ENCODE measurements around the gene FOXJ2. TPM values are rescaled to one million over a fixed set of nuclear protein-coding genes. Genes with fewer than 3 reads are reported as not detected.
"Not testable (repeated sequence)": the region's sequence is repeated elsewhere in the genome, so short reads cannot be mapped to it uniquely, and the experiment has no call there.

The FOXJ2 gene
- total and polyA plus RNA-seq, 10 of the 15 experiments (the other 5 are each of a cell fraction or from before 2014, with no cell fraction given): 1.4 to 9.3 (median 4.8) TPM

DNA sequence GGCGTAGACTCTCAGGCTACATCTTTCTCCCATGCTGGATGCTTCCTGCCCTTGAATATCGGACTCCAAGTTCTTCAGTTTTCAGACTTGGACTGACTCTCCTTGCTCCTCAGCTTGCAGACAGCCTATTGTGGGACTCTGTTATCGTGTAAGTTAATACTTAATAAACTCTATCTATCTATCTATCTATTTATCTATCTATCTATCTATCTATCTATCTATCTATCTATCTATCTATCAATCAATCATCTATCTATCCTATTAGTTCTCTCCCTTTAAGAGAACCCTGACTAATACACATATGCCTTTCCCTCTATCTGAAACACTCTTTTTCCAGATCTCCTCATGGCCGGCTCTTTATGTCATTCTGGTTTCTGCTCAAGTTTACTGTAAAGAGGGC lies 27.6 kb upstream of the FOXJ2 start:
- CTCF ChIA-PET: interaction anchor here (0.7 to 1.2 kb wide), 2 partner anchors 42 to 71 kb away, joined by 3 read pairs; no protein-coding TSS in a partner anchor
- FAIRE-seq; H2AFZ ChIP-seq (ENCODE audit: control insufficient read depth, low read depth, low read length); H3K79me2 ChIP-seq (ENCODE audit: control insufficient read depth, insufficient read depth, low read length); in situ Hi-C loops (cut with MboI); DNase-seq (ENCODE audit: low read depth, low spot score); ATAC-seq; H3K4me2 ChIP-seq (ENCODE audit: control insufficient read depth, insufficient read depth); RAD21 ChIA-PET (ENCODE audit: unreplicated experiment); H3K9ac ChIP-seq (ENCODE audit: control insufficient read depth, insufficient read depth, low read length); H3K27ac ChIP-seq (ENCODE audit: control insufficient read depth, insufficient read depth); H3K27me3 ChIP-seq (replicated peaks in 1 of 2; ENCODE audit: control insufficient read depth in 2 of 2, insufficient read depth in 2 of 2, low read length in 1 of 2); POLR2A ChIA-PET; intact Hi-C loops (cut with micrococcal nuclease; ENCODE audit: unreplicated experiment); H3K36me3 ChIP-seq (ENCODE audit: control insufficient read depth in 2 of 2, insufficient read depth in 2 of 2, low read length in 1 of 2); BruUV-seq (replicated peaks); H3K4me1 ChIP-seq (ENCODE audit: control insufficient read depth, insufficient read depth, low read length); H4K20me1 ChIP-seq (ENCODE audit: control insufficient read depth, insufficient read depth); H3K4me3 ChIP-seq; SMC1A ChIA-PET (ENCODE audit: uncharacterized antibody, unreplicated experiment); H3K9me3 ChIP-seq (replicated peaks; ENCODE audit: control insufficient read depth, insufficient read depth, low read length): not testable (repeated sequence)
- WGBS (ENCODE audit: insufficient coverage, insufficient replicate concordance, low lambda C conversion rate, missing lambda C conversion rate): 75% methylated on average over 4 of the region's 4 CpGs

DNA sequence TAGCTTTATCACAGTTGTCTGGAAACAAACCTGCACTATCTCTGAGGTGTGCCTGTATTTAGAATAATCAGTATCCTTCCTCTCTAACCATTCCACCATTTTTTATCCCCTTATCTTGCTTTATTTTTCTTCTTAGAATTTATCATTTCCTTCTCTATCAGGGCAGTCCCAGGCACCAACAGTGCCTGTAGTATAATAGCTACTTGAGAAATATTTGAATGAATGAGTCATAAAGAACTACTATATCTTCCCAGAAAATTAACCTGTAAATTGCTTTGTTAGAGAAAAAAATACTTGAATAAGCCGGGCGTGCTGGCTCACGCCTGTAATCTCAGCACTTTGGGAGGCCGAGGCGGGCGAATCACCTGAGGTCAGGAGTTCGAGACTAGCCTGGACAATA lies 21.2 kb upstream of the FOXJ2 start:
- intact Hi-C loops (cut with micrococcal nuclease; ENCODE audit: unreplicated experiment) (no loop called here), in situ Hi-C loops (cut with MboI) (no loop called here)
- Histone ChIP-seq H3K79me2 (ENCODE audit: control insufficient read depth, insufficient read depth, low read length) (no peaks in the 10 kb centered on the region), H3K4me1 (ENCODE audit: control insufficient read depth, insufficient read depth, low read length) (no peaks in the 10 kb centered on the region), H3K9me3 (replicated peaks; ENCODE audit: control insufficient read depth, insufficient read depth, low read length) (no peaks in the 10 kb centered on the region), H3K4me3 (no peak overlapping the region), H3K9ac (ENCODE audit: control insufficient read depth, insufficient read depth, low read length) (no peak overlapping the region), H4K20me1 (ENCODE audit: control insufficient read depth, insufficient read depth) (no peaks in the 10 kb centered on the region), H3K27ac (ENCODE audit: control insufficient read depth, insufficient read depth) (no peak overlapping the region), H3K4me2 (ENCODE audit: control insufficient read depth, insufficient read depth) (no peak overlapping the region), H3K36me3 (ENCODE audit: control insufficient read depth in 2 of 2, insufficient read depth in 2 of 2, low read length in 1 of 2) (no peaks in the 10 kb centered on the region), H3K27me3 (replicated peaks in 1 of 2; ENCODE audit: control insufficient read depth in 2 of 2, insufficient read depth in 2 of 2, low read length in 1 of 2) (no peaks in the 10 kb centered on the region), H2AFZ (ENCODE audit: control insufficient read depth, low read depth, low read length) (no peak overlapping the region)
- no TSS peak for BruUV-seq (replicated peaks)
- ATAC-seq (no peak), DNase-seq (ENCODE audit: low read depth, low spot score) (no peak), FAIRE-seq (no peak)
- WGBS (ENCODE audit: insufficient coverage, insufficient replicate concordance, low lambda C conversion rate, missing lambda C conversion rate): 86% methylated on average over 7 of the region's 7 CpGs
- POLR2A ChIA-PET: interaction anchor here (0.7 kb wide), 1 partner anchor 33 kb away, joined by 3 read pairs; no protein-coding TSS in a partner anchor
- CTCF ChIA-PET: no interaction called here
- SMC1A ChIA-PET (ENCODE audit: uncharacterized antibody, unreplicated experiment): interaction anchor here (0.6 kb wide), 1 partner anchor 385 kb away, joined by 3 read pairs; no protein-coding TSS in a partner anchor
- RAD21 ChIA-PET (ENCODE audit: unreplicated experiment): no interaction called here
- TF ChIP-seq, protein P1, sequence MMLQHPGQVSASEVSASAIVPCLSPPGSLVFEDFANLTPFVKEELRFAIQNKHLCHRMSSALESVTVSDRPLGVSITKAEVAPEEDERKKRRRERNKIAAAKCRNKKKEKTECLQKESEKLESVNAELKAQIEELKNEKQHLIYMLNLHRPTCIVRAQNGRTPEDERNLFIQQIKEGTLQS (IDR thresholded peaks at IDR 0.05; ENCODE audit: borderline replicate concordance, extremely low read depth, low read depth, low read length): no peak
- TF ChIP-seq CHD1 (IDR thresholded peaks at IDR 0.05; ENCODE audit: low read depth, low read length) (no peak), SMARCA5 (IDR thresholded peaks at IDR 0.05) (no peak), MYB (IDR thresholded peaks at IDR 0.05; ENCODE audit: borderline replicate concordance, low read depth, low read length) (no peak), ESRRA (IDR thresholded peaks at IDR 0.05; ENCODE audit: low read length) (no peak), KAT2A (conservative IDR thresholded peaks at IDR 0.05; ENCODE audit: control insufficient read depth, low read depth, low read length) (no peak), TCF7 (IDR thresholded peaks at IDR 0.05; ENCODE audit: borderline replicate concordance) (no peak), RB1 (IDR thresholded peaks at IDR 0.05; ENCODE audit: borderline replicate concordance) (no peak)
- TF ChIP-seq, protein P2, sequence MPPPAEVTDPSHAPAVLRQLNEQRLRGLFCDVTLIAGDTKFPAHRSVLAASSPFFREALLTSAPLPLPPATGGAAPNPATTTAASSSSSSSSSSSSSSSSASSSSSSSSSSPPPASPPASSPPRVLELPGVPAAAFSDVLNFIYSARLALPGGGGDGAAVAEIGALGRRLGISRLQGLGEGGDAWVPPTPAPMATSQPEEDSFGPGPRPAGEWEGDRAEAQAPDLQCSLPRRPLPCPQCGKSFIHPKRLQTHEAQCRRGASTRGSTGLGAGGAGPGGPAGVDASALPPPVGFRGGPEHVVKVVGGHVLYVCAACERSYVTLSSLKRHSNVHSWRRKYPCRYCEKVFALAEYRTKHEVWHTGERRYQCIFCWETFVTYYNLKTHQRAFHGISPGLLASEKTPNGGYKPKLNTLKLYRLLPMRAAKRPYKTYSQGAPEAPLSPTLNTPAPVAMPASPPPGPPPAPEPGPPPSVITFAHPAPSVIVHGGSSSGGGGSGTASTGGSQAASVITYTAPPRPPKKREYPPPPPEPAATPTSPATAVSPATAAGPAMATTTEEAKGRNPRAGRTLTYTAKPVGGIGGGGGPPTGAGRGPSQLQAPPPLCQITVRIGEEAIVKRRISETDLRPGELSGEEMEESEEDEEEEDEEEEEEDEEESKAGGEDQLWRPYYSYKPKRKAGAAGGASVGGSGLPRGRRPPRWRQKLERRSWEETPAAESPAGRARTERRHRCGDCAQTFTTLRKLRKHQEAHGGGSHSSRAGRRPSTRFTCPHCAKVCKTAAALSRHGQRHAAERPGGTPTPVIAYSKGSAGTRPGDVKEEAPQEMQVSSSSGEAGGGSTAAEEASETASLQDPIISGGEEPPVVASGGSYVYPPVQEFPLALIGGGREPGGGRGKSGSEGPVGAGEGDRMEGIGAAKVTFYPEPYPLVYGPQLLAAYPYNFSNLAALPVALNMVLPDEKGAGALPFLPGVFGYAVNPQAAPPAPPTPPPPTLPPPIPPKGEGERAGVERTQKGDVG (CRISPR knock-in tag; IDR thresholded peaks at IDR 0.05): no peak
- TF ChIP-seq, protein P3, sequence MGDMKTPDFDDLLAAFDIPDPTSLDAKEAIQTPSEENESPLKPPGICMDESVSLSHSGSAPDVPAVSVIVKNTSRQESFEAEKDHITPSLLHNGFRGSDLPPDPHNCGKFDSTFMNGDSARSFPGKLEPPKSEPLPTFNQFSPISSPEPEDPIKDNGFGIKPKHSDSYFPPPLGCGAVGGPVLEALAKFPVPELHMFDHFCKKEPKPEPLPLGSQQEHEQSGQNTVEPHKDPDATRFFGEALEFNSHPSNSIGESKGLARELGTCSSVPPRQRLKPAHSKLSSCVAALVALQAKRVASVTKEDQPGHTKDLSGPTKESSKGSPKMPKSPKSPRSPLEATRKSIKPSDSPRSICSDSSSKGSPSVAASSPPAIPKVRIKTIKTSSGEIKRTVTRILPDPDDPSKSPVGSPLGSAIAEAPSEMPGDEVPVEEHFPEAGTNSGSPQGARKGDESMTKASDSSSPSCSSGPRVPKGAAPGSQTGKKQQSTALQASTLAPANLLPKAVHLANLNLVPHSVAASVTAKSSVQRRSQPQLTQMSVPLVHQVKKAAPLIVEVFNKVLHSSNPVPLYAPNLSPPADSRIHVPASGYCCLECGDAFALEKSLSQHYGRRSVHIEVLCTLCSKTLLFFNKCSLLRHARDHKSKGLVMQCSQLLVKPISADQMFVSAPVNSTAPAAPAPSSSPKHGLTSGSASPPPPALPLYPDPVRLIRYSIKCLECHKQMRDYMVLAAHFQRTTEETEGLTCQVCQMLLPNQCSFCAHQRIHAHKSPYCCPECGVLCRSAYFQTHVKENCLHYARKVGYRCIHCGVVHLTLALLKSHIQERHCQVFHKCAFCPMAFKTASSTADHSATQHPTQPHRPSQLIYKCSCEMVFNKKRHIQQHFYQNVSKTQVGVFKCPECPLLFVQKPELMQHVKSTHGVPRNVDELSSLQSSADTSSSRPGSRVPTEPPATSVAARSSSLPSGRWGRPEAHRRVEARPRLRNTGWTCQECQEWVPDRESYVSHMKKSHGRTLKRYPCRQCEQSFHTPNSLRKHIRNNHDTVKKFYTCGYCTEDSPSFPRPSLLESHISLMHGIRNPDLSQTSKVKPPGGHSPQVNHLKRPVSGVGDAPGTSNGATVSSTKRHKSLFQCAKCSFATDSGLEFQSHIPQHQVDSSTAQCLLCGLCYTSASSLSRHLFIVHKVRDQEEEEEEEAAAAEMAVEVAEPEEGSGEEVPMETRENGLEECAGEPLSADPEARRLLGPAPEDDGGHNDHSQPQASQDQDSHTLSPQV (IDR thresholded peaks at IDR 0.05): no peak
